HL-60 (cell line): ENCODE results near the gene SOAT1.

ENCODE experiments used
- DNase-seq, 2 experiments: peaks; one replicate each; pipeline ENCODE4 v3.0.0-alpha.2; 2010 to 2020; ENCODE audit warnings: low read depth in 1 of 2, low spot score in 1 of 2
- H3K27ac ChIP-seq: fragments of 250-450 bp; sonication (Bioruptor Pico); replicated peaks from 2 replicates; pipeline ENCODE4 v1.5.1; 2020; ENCODE audit warnings: mild to moderate bottlenecking, moderate library complexity
- H3K27me3 ChIP-seq: fragments of 250-450 bp; sonication (Bioruptor Pico); 2 replicates; pipeline ENCODE4 v1.5.1; 2021; ENCODE audit warnings: mild to moderate bottlenecking, moderate library complexity; ENCODE audit not compliant: insufficient read depth, poor library complexity, severe bottlenecking
- H3K4me3 ChIP-seq: replicated peaks from 2 replicates; pipeline ENCODE4 v1.5.1; 2011; ENCODE audit warnings: mild to moderate bottlenecking, control low read depth, low read length; ENCODE audit not compliant: insufficient read depth
- CTCF ChIP-seq: IDR thresholded peaks from one replicate; pipeline ENCODE4 v1.5.1; 2011; ENCODE audit warnings: low read length, control low read depth, inconsistent platforms; ENCODE audit not compliant: insufficient read depth
- GABPA ChIP-seq: IDR thresholded peaks from 2 replicates; pipeline ENCODE4 v1.6.1; 2012; ENCODE audit warnings: low read depth
- POLR2AphosphoS5 ChIP-seq: IDR thresholded peaks from 2 replicates; pipeline ENCODE4 v1.6.1; 2012; ENCODE audit warnings: low read depth
- REST ChIP-seq: IDR thresholded peaks from 2 replicates; pipeline ENCODE4 v1.6.1; 2012; ENCODE audit warnings: low read depth; ENCODE audit not compliant: insufficient replicate concordance
- SPI1 ChIP-seq: IDR thresholded peaks from 2 replicates; pipeline ENCODE4 v1.6.1; 2012; ENCODE audit warnings: low read depth, mild to moderate bottlenecking, borderline replicate concordance

The SOAT1 gene

GRCh38 chr1:179288977-179289376 is 4.6 kb upstream of the SOAT1 start:
- no peaks in the 10 kb centered on the region for H3K27me3 ChIP-seq
- H3K4me3 ChIP-seq: no peak overlapping the region
- DNase-seq: no peak
- TF ChIP-seq SPI1: no peak
- no peak for TF ChIP-seq REST
- TF ChIP-seq POLR2AphosphoS5: no peak
- no peak for TF ChIP-seq GABPA
- no peak for TF ChIP-seq CTCF
- H3K27ac ChIP-seq: no peak overlapping the region

- TF ChIP-seq SPI1 (no peak), GABPA (no peak), POLR2AphosphoS5 (no peak), CTCF (no peak), REST (no peak)
- Histone ChIP-seq H3K27me3 (no peaks in the 10 kb centered on the region), H3K4me3 (no peak overlapping the region), H3K27ac (no peak overlapping the region)
- no peak for DNase-seq
Measured at GRCh38 chr1:179295164-179295755, 1.7 kb downstream of the SOAT1 start.

GRCh38 chr1:179296356-179297104 is 2.9 kb downstream of the SOAT1 start:
- H3K27me3 ChIP-seq: no peaks in the 10 kb centered on the region
- H3K4me3 ChIP-seq: no peak overlapping the region
- DNase-seq: no peak
- no peak overlapping the region for H3K27ac ChIP-seq
- TF ChIP-seq POLR2AphosphoS5 (no peak), CTCF (no peak), SPI1 (no peak), GABPA (no peak)
